Fibroblast of skin of left biceps (primary cell): ENCODE results near the gene ANKRD10.
A peak's percentile ranks its signal among the peaks of the same experiment; 100 is the strongest.

Experiments
- DNase-seq, 2 experiments: peaks; one replicate each; pipeline ENCODE4 v3.0.0-alpha.2; 2013; ENCODE audit warnings: low read depth in 2 of 2

ANKRD10 gene

GRCh38 chr13:110914331-110915056 is 375 bp downstream of the ANKRD10 start:
- DNase-seq = peak; percentile 29 to 30

GRCh38 chr13:110914081-110914330 is 863 bp downstream of the ANKRD10 start:
- DNase-seq = no peak

GRCh38 chr13:110913322-110914080 is 1.4 kb downstream of the ANKRD10 start:
- DNase-seq = no peak

- DNase-seq = no peak
Measured at GRCh38 chr13:110912651-110913051, 2.2 kb downstream of the ANKRD10 start.

GRCh38 chr13:110911880-110912279 is 3.0 kb downstream of the ANKRD10 start:
- no peak for DNase-seq

GRCh38 chr13:110910013-110910890 is 4.6 kb downstream of the ANKRD10 start:
- DNase-seq = no peak

GRCh38 chr13:110907951-110908898 is 6.6 kb downstream of the ANKRD10 start:
- DNase-seq = no peak

- no peak for DNase-seq
Measured at GRCh38 chr13:110907301-110907700, 7.6 kb downstream of the ANKRD10 start.

GRCh38 chr13:110904748-110905147 is 10.1 kb downstream of the ANKRD10 start:
- no peak for DNase-seq

- no peak for DNase-seq
Measured at GRCh38 chr13:110902370-110902769, 12.5 kb downstream of the ANKRD10 start.

GRCh38 chr13:110897521-110897920 is 17.3 kb downstream of the ANKRD10 start:
- no peak for DNase-seq

- DNase-seq = no peak
Measured at GRCh38 chr13:110897014-110897413, 17.9 kb downstream of the ANKRD10 start.

GRCh38 chr13:110894086-110894485 is 20.8 kb downstream of the ANKRD10 start:
- no peak for DNase-seq

GRCh38 chr13:110893571-110893970 is 21.3 kb downstream of the ANKRD10 start:
- no peak for DNase-seq

- DNase-seq = no peak
Measured at GRCh38 chr13:110890279-110891165, 24.3 kb downstream of the ANKRD10 start.

GRCh38 chr13:110888390-110888789 is 26.5 kb downstream of the ANKRD10 start:
- DNase-seq = no peak

GRCh38 chr13:110887597-110888333 is 27.1 kb downstream of the ANKRD10 start:
- DNase-seq = no peak

GRCh38 chr13:110886870-110887596 is 27.8 kb downstream of the ANKRD10 start:
- DNase-seq = no peak
